HG03521 (cell line): ENCODE data around the gene DCC.

Experiments
- ATAC-seq: cut with Tn5 transposase; IDR thresholded peaks from one replicate; pipeline ENCODE4 v1.9.1; 2021; ENCODE audit warnings: mild to moderate bottlenecking, moderate library complexity; ENCODE audit not compliant: unreplicated experiment

The DCC gene

GRCh38 chr18:52489396-52490306 lies 149.7 kb downstream of the DCC start:
- ATAC-seq = no peak

- ATAC-seq = no peak
Measured at GRCh38 chr18:52496426-52496825, 156.4 kb downstream of the DCC start.

GRCh38 chr18:52499016-52499415 lies 159.0 kb downstream of the DCC start:
- no peak for ATAC-seq

- no peak for ATAC-seq
Measured at GRCh38 chr18:52499644-52500043, 159.6 kb downstream of the DCC start.

GRCh38 chr18:52504589-52504988 lies 164.6 kb downstream of the DCC start:
- ATAC-seq = no peak

- no peak for ATAC-seq
Measured at GRCh38 chr18:52510139-52510538, 170.1 kb downstream of the DCC start.

- ATAC-seq = no peak
Measured at GRCh38 chr18:52518086-52518485, 178.1 kb downstream of the DCC start.

GRCh38 chr18:52519021-52519420 lies 179.0 kb downstream of the DCC start:
- ATAC-seq = no peak

- ATAC-seq = no peak
Measured at GRCh38 chr18:52523566-52523965, 183.6 kb downstream of the DCC start.

- ATAC-seq = no peak
Measured at GRCh38 chr18:52531836-52532235, 191.8 kb downstream of the DCC start.

- no peak for ATAC-seq
Measured at GRCh38 chr18:52536039-52536438, 196.0 kb downstream of the DCC start.

- no peak for ATAC-seq
Measured at GRCh38 chr18:52537261-52537660, 197.3 kb downstream of the DCC start.

GRCh38 chr18:52541056-52541455 lies 201.1 kb downstream of the DCC start:
- ATAC-seq = no peak

GRCh38 chr18:52544086-52544485 lies 204.1 kb downstream of the DCC start:
- no peak for ATAC-seq

GRCh38 chr18:52546686-52547346 lies 206.8 kb downstream of the DCC start:
- ATAC-seq = no peak

- ATAC-seq = no peak
Measured at GRCh38 chr18:52553441-52553840, 213.4 kb downstream of the DCC start.

- no peak for ATAC-seq
Measured at GRCh38 chr18:52554180-52554579, 214.2 kb downstream of the DCC start.

- no peak for ATAC-seq
Measured at GRCh38 chr18:52567360-52567759, 227.4 kb downstream of the DCC start.

- ATAC-seq = no peak
Measured at GRCh38 chr18:52569492-52569891, 229.5 kb downstream of the DCC start.

GRCh38 chr18:52570975-52571374 lies 231.0 kb downstream of the DCC start:
- no peak for ATAC-seq

GRCh38 chr18:52572036-52573000 lies 232.3 kb downstream of the DCC start:
- no peak for ATAC-seq
